PFSK-1 (cell line): ENCODE data around the gene ALPI.

Experiments used
- POLR2AphosphoS5 ChIP-seq: IDR thresholded peaks from 2 replicates; pipeline ENCODE4 v1.6.1; 2012; ENCODE audit warnings: low read depth, mild to moderate bottlenecking, control low read depth, low read length, moderate library complexity
- SIN3A ChIP-seq: IDR thresholded peaks from 2 replicates; pipeline ENCODE4 v1.6.1; 2012; ENCODE audit warnings: mild to moderate bottlenecking, low read length, moderate library complexity, borderline replicate concordance; ENCODE audit not compliant: insufficient read depth

DNA sequence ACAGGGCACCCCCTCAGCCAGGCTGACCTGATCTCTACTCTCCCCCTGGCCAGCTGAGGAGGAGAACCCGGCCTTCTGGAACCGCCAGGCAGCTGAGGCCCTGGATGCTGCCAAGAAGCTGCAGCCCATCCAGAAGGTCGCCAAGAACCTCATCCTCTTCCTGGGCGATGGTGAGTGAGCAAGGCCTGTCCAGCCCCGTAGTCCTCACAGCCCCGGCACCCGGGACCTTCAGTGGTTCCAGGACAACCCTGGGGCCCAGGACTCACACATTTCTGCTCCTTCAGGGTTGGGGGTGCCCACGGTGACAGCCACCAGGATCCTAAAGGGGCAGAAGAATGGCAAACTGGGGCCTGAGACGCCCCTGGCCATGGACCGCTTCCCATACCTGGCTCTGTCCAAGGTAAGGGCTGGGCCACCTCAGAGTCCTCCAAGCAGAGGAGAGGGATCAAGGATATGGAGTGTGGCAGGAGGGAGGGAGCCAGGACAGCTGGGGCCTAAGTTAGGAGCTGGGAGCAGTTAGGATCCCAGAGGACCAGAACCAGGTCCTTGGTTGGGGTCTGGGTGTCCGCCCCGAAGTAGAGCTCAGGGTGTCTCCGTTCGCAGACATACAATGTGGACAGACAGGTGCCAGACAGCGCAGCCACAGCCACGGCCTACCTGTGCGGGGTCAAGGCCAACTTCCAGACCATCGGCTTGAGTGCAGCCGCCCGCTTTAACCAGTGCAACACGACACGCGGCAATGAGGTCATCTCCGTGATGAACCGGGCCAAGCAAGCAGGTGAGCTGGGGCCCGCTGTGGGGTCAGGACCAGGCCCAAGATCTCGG, 555 bp downstream of the ALPI start:
- TF ChIP-seq SIN3A (no peak), POLR2AphosphoS5 (no peak)
